Stimulated activated CD4-positive, alpha-beta T cell treated with anti-CD3 and anti-CD28 coated beads, Interleukin-2, amount 100 ng/mL, for 48 hours (primary cell): ENCODE results near the gene MED13L.

ENCODE experiments used
- DNase-seq, 2 donors: peaks; one replicate each; pipeline ENCODE4 v3.0.0-alpha.2; 2020

The MED13L gene

GRCh38 chr12:116123451-116124258, 153.8 kb downstream of the MED13L start:
- peak in 1 of 2 donors; percentile 20 for DNase-seq

GRCh38 chr12:116122628-116123027, 154.9 kb downstream of the MED13L start:
- no peak for DNase-seq

GRCh38 chr12:116121453-116121871, 156.0 kb downstream of the MED13L start:
- DNase-seq = no peak

GRCh38 chr12:116116650-116117424, 160.7 kb downstream of the MED13L start:
- no peak for DNase-seq

- no peak for DNase-seq
Measured at GRCh38 chr12:116113398-116114130, 163.9 kb downstream of the MED13L start.

GRCh38 chr12:116106870-116107269, 170.6 kb downstream of the MED13L start:
- no peak for DNase-seq

- DNase-seq = no peak
Measured at GRCh38 chr12:116104167-116104767, 173.2 kb downstream of the MED13L start.

GRCh38 chr12:116101991-116102390, 175.5 kb downstream of the MED13L start:
- no peak for DNase-seq

- DNase-seq = no peak
Measured at GRCh38 chr12:116099652-116100432, 177.7 kb downstream of the MED13L start.

GRCh38 chr12:116096874-116097273, 180.6 kb downstream of the MED13L start:
- no peak for DNase-seq

- no peak for DNase-seq
Measured at GRCh38 chr12:116094475-116094874, 183.0 kb downstream of the MED13L start.

- no peak for DNase-seq
Measured at GRCh38 chr12:116093915-116094314, 183.6 kb downstream of the MED13L start.

- DNase-seq = no peak
Measured at GRCh38 chr12:116092776-116093175, 184.7 kb downstream of the MED13L start.

- DNase-seq = no peak
Measured at GRCh38 chr12:116092162-116092561, 185.3 kb downstream of the MED13L start.

GRCh38 chr12:116091579-116091978, 185.9 kb downstream of the MED13L start:
- DNase-seq = no peak

GRCh38 chr12:116090516-116090915, 187.0 kb downstream of the MED13L start:
- DNase-seq = no peak

- no peak for DNase-seq
Measured at GRCh38 chr12:116089080-116089479, 188.4 kb downstream of the MED13L start.

GRCh38 chr12:116087962-116088361, 189.5 kb downstream of the MED13L start:
- no peak for DNase-seq

- no peak for DNase-seq
Measured at GRCh38 chr12:116087399-116087798, 190.1 kb downstream of the MED13L start.

GRCh38 chr12:116080415-116080814, 197.1 kb downstream of the MED13L start:
- no peak for DNase-seq

GRCh38 chr12:116078396-116078795, 199.1 kb downstream of the MED13L start:
- no peak for DNase-seq

GRCh38 chr12:116077431-116077830, 200.1 kb downstream of the MED13L start:
- DNase-seq = no peak
